OCI-LY1 (cell line): ENCODE measurements around the gene ALDH3B2.
A peak's percentile ranks its signal among the peaks of the same experiment; 100 is the strongest.

Experiments used
- H2AFZ ChIP-seq: fragments of 200-600 bp; sonication (generic), shearing (Covaris generic); 2 replicates; pipeline ENCODE4 v1.6.0; 2014; ENCODE audit warnings: antibody characterized with exemption, mild to moderate bottlenecking, low read length
- H3F3A ChIP-seq: fragments of 200-600 bp; sonication (generic), shearing (Covaris generic); 2 replicates; pipeline ENCODE4 v1.6.0; 2014; ENCODE audit warnings: mild to moderate bottlenecking, antibody characterized with exemption, low read length, moderate library complexity; ENCODE audit not compliant: insufficient read depth
- H3K27ac ChIP-seq: fragments of 200-600 bp; sonication (generic); 2 replicates; pipeline ENCODE4 v1.5.1; 2014; ENCODE audit warnings: low read length, mixed run types, mild to moderate bottlenecking, low read depth; ENCODE audit not compliant: poor library complexity, severe bottlenecking
- H3K27me3 ChIP-seq: fragments of 200-600 bp; sonication (generic); 2 replicates; pipeline ENCODE4 v1.6.0; 2014; ENCODE audit warnings: antibody characterized with exemption, mild to moderate bottlenecking, low read length, moderate library complexity; ENCODE audit not compliant: insufficient read depth
- H3K36me3 ChIP-seq: fragments of 200-600 bp; sonication (generic); 2 replicates; pipeline ENCODE4 v1.6.1; 2014; ENCODE audit warnings: mild to moderate bottlenecking, antibody characterized with exemption, low read length, moderate library complexity, mixed read lengths; ENCODE audit not compliant: insufficient read depth
- H3K4me1 ChIP-seq: fragments of 200-600 bp; sonication (generic); 2 replicates; pipeline ENCODE4 v1.5.1; 2014; ENCODE audit warnings: mild to moderate bottlenecking, low read length, moderate library complexity; ENCODE audit not compliant: insufficient read depth, severe bottlenecking
- H3K4me2 ChIP-seq: fragments of 200-600 bp; sonication (generic), shearing (Covaris generic); 2 replicates; pipeline ENCODE4 v1.6.1; 2014; ENCODE audit warnings: low read length
- H3K4me3 ChIP-seq: fragments of 200-600 bp; sonication (generic); 2 replicates; pipeline ENCODE4 v1.5.1; 2014; ENCODE audit warnings: low read length, low read depth, mild to moderate bottlenecking, mixed read lengths; ENCODE audit not compliant: poor library complexity, severe bottlenecking
- H3K79me2 ChIP-seq: fragments of 200-600 bp; shearing (Covaris generic); 2 replicates; pipeline ENCODE4 v1.6.1; 2016; ENCODE audit warnings: mixed run types, low read length, mixed read lengths; ENCODE audit not compliant: insufficient read depth
- H3K9ac ChIP-seq: fragments of 200-600 bp; sonication (generic), shearing (Covaris generic); 2 replicates; pipeline ENCODE4 v1.6.1; 2014; ENCODE audit warnings: mild to moderate bottlenecking, low read length, mixed read lengths
- H3K9me2 ChIP-seq: fragments of 200-600 bp; sonication (generic), shearing (Covaris generic); 2 replicates; pipeline ENCODE4 v1.6.1; 2014; ENCODE audit warnings: low read depth, mild to moderate bottlenecking, low read length, mixed read lengths
- H3K9me3 ChIP-seq: fragments of 200-600 bp; shearing (Covaris generic); 2 replicates; pipeline ENCODE4 v1.6.1; 2014; ENCODE audit warnings: low read length, mixed read lengths
- H4K20me1 ChIP-seq: fragments of 200-600 bp; sonication (generic), shearing (Covaris generic); 2 replicates; pipeline ENCODE4 v1.6.0; 2016; ENCODE audit warnings: mild to moderate bottlenecking, low read length; ENCODE audit not compliant: insufficient read depth
- CTCF ChIP-seq: fragments of 200-600 bp; sonication (generic), shearing (Covaris generic); IDR thresholded peaks from 2 replicates; pipeline ENCODE4 v1.5.1; 2017; ENCODE audit warnings: mild to moderate bottlenecking, antibody characterized with exemption, low read length, moderate library complexity, mixed read lengths
- EZH2 ChIP-seq: fragments of 200-600 bp; sonication (generic), shearing (Covaris generic); IDR thresholded peaks from 2 replicates; pipeline ENCODE4 v1.8.0; 2017; ENCODE audit warnings: borderline replicate concordance, mixed run types, mild to moderate bottlenecking, antibody characterized with exemption, low read length, moderate library complexity, mixed read lengths

ALDH3B2 gene

GRCh38 chr11:67651976-67652781 is 22.2 kb downstream of the ALDH3B2 start:
- no peak overlapping the region for H3K4me2 ChIP-seq
- no peaks in the 10 kb centered on the region for H3K9me2 ChIP-seq
- H3K27ac ChIP-seq, result no peak overlapping the region
- no peaks in the 10 kb centered on the region for H3K79me2 ChIP-seq
- no peaks in the 10 kb centered on the region; the same call in 1 of the 2 replicates for H3K36me3 ChIP-seq
- H3K9me3 ChIP-seq, result peaks cover 19% of the 10 kb centered on the region
- no peak overlapping the region for H2AFZ ChIP-seq
- no peak overlapping the region for H3K4me3 ChIP-seq
- H3K9ac ChIP-seq, result no peak overlapping the region
- H3K27me3 ChIP-seq, result no peaks in the 10 kb centered on the region; the same call in 1 of the 2 replicates
- no peaks in the 10 kb centered on the region for H3F3A ChIP-seq
- TF ChIP-seq EZH2, result no peak
- TF ChIP-seq CTCF, result no peak
- peaks cover 36% of the 10 kb centered on the region for H3K4me1 ChIP-seq
- no peaks in the 10 kb centered on the region for H4K20me1 ChIP-seq

GRCh38 chr11:67649634-67650510 is 24.6 kb downstream of the ALDH3B2 start:
- Histone ChIP-seq H3K9me2 (no peaks in the 10 kb centered on the region), H3K79me2 (no peaks in the 10 kb centered on the region), H3K27me3 (no peaks in the 10 kb centered on the region; the same call in 1 of the 2 replicates), H4K20me1 (no peaks in the 10 kb centered on the region), H3K4me2 (peak overlapping the region; percentile 73), H3K36me3 (no peaks in the 10 kb centered on the region; the same call in 1 of the 2 replicates), H3K4me3 (peak overlapping the region; percentile 57), H3K27ac (peak overlapping the region; percentile 87), H3K9me3 (peaks cover 3% of the 10 kb centered on the region; the same call in 1 of the 2 replicates), H2AFZ (no peak overlapping the region), H3K4me1 (peaks cover 52% of the 10 kb centered on the region), H3K9ac (peak overlapping the region; percentile 56), H3F3A (no peaks in the 10 kb centered on the region)
- TF ChIP-seq EZH2, result no peak
- no peak for TF ChIP-seq CTCF

- Histone ChIP-seq H3K4me2 (peak overlapping the region; percentile 73; the same call in 1 of the 2 replicates), H3K4me1 (peaks cover 52% of the 10 kb centered on the region), H3K27ac (peak overlapping the region; percentile 87), H4K20me1 (no peaks in the 10 kb centered on the region), H3K36me3 (no peaks in the 10 kb centered on the region; the same call in 1 of the 2 replicates), H3K9me3 (peaks cover 3% of the 10 kb centered on the region; the same call in 1 of the 2 replicates), H3K9me2 (no peaks in the 10 kb centered on the region), H2AFZ (no peak overlapping the region), H3K27me3 (no peaks in the 10 kb centered on the region), H3K9ac (peak overlapping the region; percentile 6; the same call in 1 of the 2 replicates), H3K79me2 (no peaks in the 10 kb centered on the region), H3K4me3 (no peak overlapping the region), H3F3A (no peaks in the 10 kb centered on the region)
- no peak for TF ChIP-seq CTCF
- TF ChIP-seq EZH2, result no peak
Measured at GRCh38 chr11:67648796-67649613, 25.4 kb downstream of the ALDH3B2 start.
